ENCODE results near the gene ANKRD1.
"Not testable (repeated sequence)": the region's sequence is repeated elsewhere in the genome, so short reads cannot be mapped to it uniquely, and the experiment has no call there.

Gene ANKRD1

DNA sequence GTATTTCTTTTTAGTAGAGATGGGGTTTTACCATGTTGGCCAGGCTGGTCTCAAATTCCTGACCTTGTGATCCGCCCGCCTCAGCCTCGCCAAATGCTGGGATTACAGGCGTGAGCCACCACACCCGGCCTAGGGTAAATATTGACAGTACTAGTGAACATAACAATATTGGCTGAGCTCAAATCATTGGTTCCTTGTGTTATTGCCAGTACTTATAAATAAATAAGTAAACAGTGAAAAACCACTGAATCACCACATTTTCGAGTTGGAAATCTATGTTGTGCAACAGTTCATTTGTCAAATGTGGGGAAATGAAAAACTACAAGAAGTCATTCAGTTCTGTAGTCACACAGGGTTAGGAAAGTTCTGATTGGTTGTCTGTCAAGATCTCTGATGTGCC, 33.3 kb downstream of the ANKRD1 start:
- TF ChIP-seq, protein P1, sequence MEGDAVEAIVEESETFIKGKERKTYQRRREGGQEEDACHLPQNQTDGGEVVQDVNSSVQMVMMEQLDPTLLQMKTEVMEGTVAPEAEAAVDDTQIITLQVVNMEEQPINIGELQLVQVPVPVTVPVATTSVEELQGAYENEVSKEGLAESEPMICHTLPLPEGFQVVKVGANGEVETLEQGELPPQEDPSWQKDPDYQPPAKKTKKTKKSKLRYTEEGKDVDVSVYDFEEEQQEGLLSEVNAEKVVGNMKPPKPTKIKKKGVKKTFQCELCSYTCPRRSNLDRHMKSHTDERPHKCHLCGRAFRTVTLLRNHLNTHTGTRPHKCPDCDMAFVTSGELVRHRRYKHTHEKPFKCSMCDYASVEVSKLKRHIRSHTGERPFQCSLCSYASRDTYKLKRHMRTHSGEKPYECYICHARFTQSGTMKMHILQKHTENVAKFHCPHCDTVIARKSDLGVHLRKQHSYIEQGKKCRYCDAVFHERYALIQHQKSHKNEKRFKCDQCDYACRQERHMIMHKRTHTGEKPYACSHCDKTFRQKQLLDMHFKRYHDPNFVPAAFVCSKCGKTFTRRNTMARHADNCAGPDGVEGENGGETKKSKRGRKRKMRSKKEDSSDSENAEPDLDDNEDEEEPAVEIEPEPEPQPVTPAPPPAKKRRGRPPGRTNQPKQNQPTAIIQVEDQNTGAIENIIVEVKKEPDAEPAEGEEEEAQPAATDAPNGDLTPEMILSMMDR (IDR thresholded peaks at IDR 0.05; ENCODE audit: low read depth, low read length) = no peak
- no peak for DNase-seq (ENCODE audit: extremely low read depth, low read depth)

DNA sequence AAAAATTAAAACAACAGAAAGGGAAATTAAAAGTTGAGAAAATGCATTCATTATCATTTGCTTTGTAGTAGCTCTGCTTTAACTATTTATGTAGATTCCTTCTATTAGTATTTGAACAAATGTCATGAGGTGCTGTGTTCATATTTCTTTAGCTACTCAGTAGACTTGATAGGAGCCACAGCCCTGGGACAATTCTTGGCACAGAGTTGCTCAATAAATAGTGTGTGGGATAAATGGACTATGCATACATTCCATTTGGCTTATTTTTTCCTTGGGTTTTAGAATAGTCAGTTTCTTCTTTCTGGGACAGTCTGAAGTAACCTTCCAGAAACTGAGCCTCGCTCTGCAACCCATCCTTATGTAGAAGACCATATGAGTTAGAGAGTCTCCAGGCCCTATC, 35.7 kb downstream of the ANKRD1 start:
- TF ChIP-seq, protein P1 (IDR thresholded peaks at IDR 0.05; ENCODE audit: low read depth, low read length) = no peak
- peak; percentile 28 for DNase-seq (ENCODE audit: extremely low read depth, low read depth)

DNA sequence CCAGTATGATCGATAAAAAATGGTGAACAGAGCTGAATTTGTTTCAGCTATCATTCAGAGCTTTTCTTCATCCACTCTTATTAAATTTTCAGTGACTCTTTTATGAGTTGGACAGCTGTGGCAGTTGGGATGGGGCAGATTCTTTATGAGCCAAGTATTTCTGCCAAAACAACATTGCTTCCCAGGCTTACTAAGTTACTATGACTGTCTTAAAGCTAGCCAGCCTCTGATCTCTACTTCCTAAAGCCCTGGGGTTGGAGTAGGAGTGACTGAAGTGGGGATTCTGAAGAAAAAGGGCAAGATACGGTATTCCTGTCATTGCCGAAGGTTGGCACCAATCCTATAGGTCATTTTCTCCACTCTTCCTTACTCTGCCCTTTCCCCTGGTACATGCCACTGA, 36.5 kb downstream of the ANKRD1 start:
- TF ChIP-seq, protein P1 (IDR thresholded peaks at IDR 0.05; ENCODE audit: low read depth, low read length) = no peak
- no peak for DNase-seq (ENCODE audit: extremely low read depth, low read depth)

DNA sequence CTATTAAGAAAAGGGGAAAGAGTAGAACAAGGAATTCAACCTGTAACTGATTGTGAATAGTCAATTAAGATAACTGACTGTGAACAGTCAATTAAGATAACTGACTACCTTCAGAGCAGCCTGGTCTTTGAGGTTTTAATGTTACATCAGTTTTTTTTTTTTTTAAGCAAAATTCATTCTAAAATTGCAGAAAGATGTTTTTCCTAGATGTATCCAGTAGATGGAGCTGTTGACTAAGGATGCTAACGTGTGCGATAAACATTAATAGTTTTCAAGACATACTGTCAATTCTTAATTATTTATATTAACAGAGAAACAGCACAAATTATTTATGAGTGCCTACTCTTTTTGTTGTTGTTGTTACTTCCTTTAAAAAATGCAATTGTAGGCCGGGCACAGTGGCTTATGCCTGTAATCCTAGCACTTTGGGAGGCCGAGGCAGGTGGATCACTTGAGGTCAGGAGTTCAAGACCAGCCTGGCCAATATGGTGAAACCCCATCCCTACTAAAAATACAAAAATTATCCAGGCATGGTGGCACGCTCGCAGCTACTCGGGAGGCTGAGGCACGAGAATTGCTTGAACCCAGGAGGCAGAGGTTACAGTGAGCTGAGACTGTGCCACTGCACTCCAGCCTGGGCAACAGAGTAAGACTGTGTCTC, 40.7 kb downstream of the ANKRD1 start:
- TF ChIP-seq, protein P1 (IDR thresholded peaks at IDR 0.05; ENCODE audit: low read depth, low read length) = peak; percentile 58
- DNase-seq (ENCODE audit: extremely low read depth, low read depth) = not testable (repeated sequence)

DNA sequence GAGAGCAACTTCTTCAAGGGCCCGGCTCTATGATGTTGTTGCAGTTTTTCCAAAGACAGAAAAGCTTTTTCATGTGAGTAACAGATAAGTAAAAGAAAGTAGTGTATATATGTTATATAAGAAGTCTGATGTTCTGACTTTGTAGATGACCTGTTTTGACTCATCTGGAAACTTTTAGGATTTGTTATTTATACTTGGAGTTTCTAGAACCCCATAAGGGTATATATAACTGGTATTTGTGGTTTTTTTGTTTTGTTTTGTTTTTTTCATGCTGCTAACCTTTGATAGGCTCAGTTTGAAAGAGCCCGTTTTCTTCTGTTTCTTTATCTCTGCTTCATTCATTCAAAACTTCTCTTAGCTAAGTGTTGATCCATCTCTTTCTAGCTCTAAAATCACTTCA, 41.8 kb downstream of the ANKRD1 start:
- TF ChIP-seq, protein P1 (IDR thresholded peaks at IDR 0.05; ENCODE audit: low read depth, low read length) = no peak
- DNase-seq (ENCODE audit: extremely low read depth, low read depth) = no peak

DNA sequence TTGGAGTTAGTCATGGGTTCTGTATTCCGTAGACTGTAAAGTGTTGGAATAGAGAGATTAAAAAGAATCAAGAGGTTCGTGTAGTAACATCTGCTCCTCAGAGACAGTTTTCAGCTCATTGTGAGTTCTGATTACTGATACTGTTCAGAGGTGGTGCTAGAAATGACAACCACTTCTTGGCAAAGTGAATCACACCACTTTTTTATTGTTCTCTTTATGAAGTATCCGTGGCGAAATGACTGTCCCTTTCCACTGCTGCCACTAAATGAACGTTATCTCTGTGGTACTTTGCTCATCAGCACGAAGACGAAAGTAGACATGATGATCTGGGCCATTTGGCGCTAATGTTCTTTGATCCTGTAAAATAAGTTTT, 48.3 kb downstream of the ANKRD1 start:
- DNase-seq (ENCODE audit: extremely low read depth, low read depth) = no peak
- TF ChIP-seq, protein P1 (IDR thresholded peaks at IDR 0.05; ENCODE audit: low read depth, low read length) = no peak

DNA sequence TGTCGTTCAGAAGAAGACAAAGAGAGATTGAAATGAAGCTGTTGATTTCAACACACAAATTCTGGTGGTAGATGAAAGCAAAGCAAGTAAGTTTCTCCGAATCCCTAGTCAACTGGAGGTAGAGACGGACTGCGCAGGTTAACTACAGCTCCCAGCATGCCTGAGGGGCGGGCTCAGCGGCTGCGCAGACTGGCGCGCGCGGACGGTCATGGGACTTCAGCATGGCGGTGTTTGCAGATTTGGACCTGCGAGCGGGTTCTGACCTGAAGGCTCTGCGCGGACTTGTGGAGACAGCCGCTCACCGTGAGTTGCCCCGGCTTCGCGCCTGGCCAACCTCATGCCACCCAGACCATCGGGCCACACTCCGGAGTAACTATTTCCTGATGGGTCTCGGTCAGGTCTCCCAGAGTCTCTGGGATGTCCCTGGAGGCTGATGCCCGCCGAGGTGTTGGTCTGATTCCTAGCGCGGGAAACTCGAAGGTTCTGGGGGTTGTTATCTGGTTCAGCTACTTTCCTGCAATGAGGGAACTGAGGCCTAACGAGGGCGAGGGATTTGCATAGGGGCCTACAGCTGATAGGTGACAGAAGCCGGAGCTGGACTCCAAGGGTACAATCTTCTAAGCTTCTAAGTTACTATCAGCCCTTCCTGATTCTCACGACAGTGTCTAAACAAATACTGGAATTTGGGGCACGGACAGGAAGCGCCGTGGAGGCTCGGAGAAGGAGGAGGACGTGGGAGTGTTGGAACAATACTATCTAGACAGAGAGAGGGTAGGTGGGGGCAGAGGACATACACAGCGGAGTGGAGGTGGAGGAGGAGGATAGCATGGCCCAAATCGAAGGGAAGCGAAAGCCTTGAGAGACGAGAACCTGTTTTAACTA, 48.9 kb downstream of the ANKRD1 start, which contains the start of gene RPP30:
Gene RPP30, plus strand, starts transcription at position 209 of the 882 bp plus-strand sequence. Its CDS starts 13 bp downstream, at position 222.
- TF ChIP-seq, protein P1 (IDR thresholded peaks at IDR 0.05; ENCODE audit: low read depth, low read length) = no peak
- DNase-seq (ENCODE audit: extremely low read depth, low read depth) = no peak

Data from AG09319 (cell line).